NB4 (cell line): ENCODE data around the gene MT1F.
"Not testable (repeated sequence)": the region's sequence is repeated elsewhere in the genome, so short reads cannot be mapped to it uniquely, and the experiment has no call there.

ENCODE experiments used
- DNase-seq: peaks from one replicate; pipeline ENCODE4 v3.0.0; 2010; ENCODE audit warnings: low read depth
- H3K4me3 ChIP-seq: one replicate; pipeline ENCODE4 v1.5.1; 2011; ENCODE audit warnings: mild to moderate bottlenecking, low read depth, low read length, moderate library complexity
- MYC ChIP-seq: IDR thresholded peaks from 2 replicates; pipeline ENCODE4 v1.6.1; 2011; ENCODE audit warnings: low read depth, low read length
- POLR2A ChIP-seq: IDR thresholded peaks from 2 replicates; pipeline ENCODE4 v1.6.1; 2011; ENCODE audit warnings: mild to moderate bottlenecking; ENCODE audit not compliant: insufficient read length; ENCODE audit errors: extremely low read depth
- TF ChIP-seq, protein P1 (sequence below): IDR thresholded peaks from one replicate; pipeline ENCODE4 v1.5.1; 2012; ENCODE audit warnings: low read depth, low read length
- TF ChIP-seq, protein P2 (sequence below): IDR thresholded peaks from 2 replicates; pipeline ENCODE4 v1.6.1; 2011; ENCODE audit warnings: low read depth, low read length

MT1F gene

DNA sequence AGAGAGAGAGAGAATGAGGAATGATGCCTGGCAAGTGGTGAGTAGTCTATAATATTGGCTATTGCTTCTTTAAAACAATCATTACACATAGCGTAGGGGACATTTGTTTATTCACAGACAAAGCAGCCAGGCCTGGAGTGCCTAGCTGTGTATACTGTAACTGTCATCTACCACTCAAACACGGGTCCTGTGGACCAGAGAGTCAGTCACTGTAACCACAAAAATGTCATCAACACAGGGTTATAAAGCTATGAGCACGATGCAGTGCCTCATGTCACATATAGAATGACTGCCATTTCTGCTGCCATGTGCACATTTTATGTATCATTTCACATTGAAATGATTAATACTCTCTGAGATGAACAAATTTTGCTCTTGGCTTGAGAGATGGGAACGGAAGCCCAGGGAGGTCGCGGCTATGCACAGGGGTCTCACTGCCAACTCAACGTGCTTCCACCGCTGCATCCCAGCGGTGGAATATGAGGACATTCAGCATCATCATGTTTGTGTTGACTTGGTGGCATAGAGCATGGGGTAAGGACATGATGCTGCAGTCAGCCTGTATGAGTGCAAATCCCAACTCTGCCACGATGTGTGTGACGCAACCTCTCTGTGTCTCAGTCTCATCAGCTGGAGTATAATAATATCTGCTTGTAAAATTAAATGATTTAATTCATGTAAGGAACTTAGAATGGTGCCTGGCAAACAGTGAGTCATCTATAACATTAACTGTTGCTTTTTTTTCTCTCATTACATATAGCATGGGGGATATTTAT, 15.2 kb downstream of the MT1F start:
- TF ChIP-seq, protein P1, sequence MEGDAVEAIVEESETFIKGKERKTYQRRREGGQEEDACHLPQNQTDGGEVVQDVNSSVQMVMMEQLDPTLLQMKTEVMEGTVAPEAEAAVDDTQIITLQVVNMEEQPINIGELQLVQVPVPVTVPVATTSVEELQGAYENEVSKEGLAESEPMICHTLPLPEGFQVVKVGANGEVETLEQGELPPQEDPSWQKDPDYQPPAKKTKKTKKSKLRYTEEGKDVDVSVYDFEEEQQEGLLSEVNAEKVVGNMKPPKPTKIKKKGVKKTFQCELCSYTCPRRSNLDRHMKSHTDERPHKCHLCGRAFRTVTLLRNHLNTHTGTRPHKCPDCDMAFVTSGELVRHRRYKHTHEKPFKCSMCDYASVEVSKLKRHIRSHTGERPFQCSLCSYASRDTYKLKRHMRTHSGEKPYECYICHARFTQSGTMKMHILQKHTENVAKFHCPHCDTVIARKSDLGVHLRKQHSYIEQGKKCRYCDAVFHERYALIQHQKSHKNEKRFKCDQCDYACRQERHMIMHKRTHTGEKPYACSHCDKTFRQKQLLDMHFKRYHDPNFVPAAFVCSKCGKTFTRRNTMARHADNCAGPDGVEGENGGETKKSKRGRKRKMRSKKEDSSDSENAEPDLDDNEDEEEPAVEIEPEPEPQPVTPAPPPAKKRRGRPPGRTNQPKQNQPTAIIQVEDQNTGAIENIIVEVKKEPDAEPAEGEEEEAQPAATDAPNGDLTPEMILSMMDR = no peak
- TF ChIP-seq, protein P2, sequence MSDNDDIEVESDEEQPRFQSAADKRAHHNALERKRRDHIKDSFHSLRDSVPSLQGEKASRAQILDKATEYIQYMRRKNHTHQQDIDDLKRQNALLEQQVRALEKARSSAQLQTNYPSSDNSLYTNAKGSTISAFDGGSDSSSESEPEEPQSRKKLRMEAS = no peak
- TF ChIP-seq POLR2A (no peak), MYC (no peak)
- peak; percentile 29 for DNase-seq
- H3K4me3 ChIP-seq = no peak overlapping the region

- no peak for DNase-seq
- TF ChIP-seq, protein P1 = peak; percentile 16
- TF ChIP-seq POLR2A (no peak), MYC (no peak)
- TF ChIP-seq, protein P2 = no peak
- no peak overlapping the region for H3K4me3 ChIP-seq
Observed at GRCh38 chr16:56673921-56674320, 16.2 kb downstream of the MT1F start.

- DNase-seq = not testable (repeated sequence)
Observed at GRCh38 chr16:56674570-56674969, 16.8 kb downstream of the MT1F start.

DNA sequence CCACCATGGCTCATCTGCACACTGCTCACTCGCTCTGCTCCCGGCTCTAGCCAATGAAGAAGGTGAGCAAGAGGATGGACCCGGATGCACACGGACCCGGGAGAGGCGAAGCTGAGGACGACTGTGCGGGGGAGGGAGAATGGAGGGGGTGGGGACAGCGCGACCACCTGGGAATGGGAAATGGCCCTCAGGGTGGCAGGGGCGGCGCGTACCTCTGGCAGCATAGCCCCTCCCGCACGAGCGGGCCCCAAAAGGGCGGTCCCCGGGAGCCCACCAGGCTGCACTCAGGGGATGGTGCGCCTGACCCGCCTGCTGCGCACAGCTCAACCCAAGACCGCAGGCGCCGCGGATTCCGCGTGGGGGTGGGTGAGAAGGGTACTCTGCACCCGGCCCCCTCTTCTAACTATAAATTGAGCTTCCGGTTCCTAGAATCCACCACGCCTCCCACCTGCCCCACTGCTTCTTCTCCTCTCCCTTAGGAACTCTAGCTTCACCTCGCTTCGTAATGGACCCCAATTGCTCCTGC, 18.0 kb downstream of the MT1F start:
- no peak for TF ChIP-seq POLR2A
- TF ChIP-seq, protein P1 = no peak
- TF ChIP-seq, protein P2 = no peak
- TF ChIP-seq MYC = no peak
- H3K4me3 ChIP-seq = no peak overlapping the region
- DNase-seq = no peak

More at GRCh38 chr16:56674570-56674969, 16.8 kb downstream of the MT1F start:
- H3K4me3 ChIP-seq = not testable (repeated sequence)

- TF ChIP-seq, protein P1 = no peak
- TF ChIP-seq, protein P2 = no peak
- TF ChIP-seq MYC (no peak), POLR2A (no peak)
- no peak overlapping the region for H3K4me3 ChIP-seq
Observed at GRCh38 chr16:56677474-56677873, 19.7 kb downstream of the MT1F start.

DNA sequence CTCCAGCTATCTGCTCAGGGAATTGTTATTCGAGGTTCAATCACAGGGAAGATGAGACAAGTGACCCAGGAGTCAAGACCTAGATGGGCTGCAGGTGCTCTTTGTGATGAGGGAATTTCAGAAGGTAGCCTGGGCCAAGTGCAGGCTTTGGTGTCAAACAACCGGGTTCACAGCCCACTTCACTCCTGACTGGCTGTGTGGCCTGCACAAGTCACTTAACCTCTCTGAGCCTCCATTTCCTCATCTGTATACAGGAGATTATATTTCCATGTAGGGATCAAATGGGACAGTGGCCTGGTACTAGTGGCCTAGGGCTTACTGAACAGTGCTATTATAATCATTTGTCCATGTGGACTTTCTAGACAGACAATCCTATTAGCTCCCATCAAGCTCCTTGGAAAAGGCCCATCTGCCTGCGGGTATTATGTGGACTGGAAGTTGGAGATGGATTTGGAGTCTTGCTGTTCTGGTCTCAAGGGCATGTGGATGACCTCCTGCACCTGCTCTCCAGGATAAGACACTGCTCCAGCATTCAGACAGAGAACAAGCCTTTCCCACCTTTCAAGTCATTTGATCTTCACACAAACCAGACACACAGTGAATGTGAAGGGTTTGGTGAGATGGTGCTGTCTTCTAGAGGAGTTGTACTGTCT, 21.4 kb downstream of the MT1F start:
- DNase-seq = no peak

More at GRCh38 chr16:56677474-56677873, 19.7 kb downstream of the MT1F start:
- no peak for DNase-seq

More for the DNA sequence above, 21.4 kb downstream of the MT1F start:
- no peak overlapping the region for H3K4me3 ChIP-seq
- TF ChIP-seq, protein P1 = no peak
- TF ChIP-seq MYC (no peak), POLR2A (no peak)
- TF ChIP-seq, protein P2 = no peak
